IMR-90 (cell line): Measurements from ENCODE around the gene TRIM33. TPM values are rescaled to one million over a fixed set of nuclear protein-coding genes. Genes with fewer than 3 reads are reported as not detected.

Experiments used
- CEBPB ChIP-seq: IDR thresholded peaks from 2 replicates; pipeline ENCODE4 v1.6.1; 2012; ENCODE audit warnings: low read depth, low read length, improper control_type of control experiment
- FOS ChIP-seq: fragments of 150-350 bp; IDR thresholded peaks from 2 replicates; pipeline ENCODE4 v1.6.1; 2016; ENCODE audit warnings: low read depth, low read length
- SMC3 ChIP-seq: fragments of 150-350 bp; IDR thresholded peaks from 2 replicates; pipeline ENCODE4 v1.6.1; 2016; ENCODE audit warnings: low read depth, mild to moderate bottlenecking, antibody characterized with exemption, low read length, moderate library complexity
- microRNA-seq, 2 experiments: library from miRNA; stranded (forward) in 1 of 2; unstranded in 1 of 2; fragments of 10-50 nt in 1 of 2; fragments of <30 nt in 1 of 2; gene quantifications in 1 of 2; microRNA quantifications in 1 of 2; one replicate each; pipeline versions ENCODE3 to v1.1.0; 2013 to 2020; ENCODE audit not compliant: insufficient read depth in 1 of 2, insufficient read length in 1 of 2, unreplicated experiment in 1 of 2
- polyA plus RNA-seq, 3 experiments: library from polyadenylated mRNA; depleted of rRNA; stranded (reverse); fragments of >200 nt; gene quantifications; 2 replicates each; pipeline ENCODE4 v1.2.3, GENCODE V29; 2012; ENCODE audit warnings: low replicate concordance in 1 of 3
- small RNA-seq, 5 experiments: library from RNA; depleted of rRNA; stranded (forward); fragments of <200 nt; gene quantifications; one replicate each; pipeline ENCODE3, GENCODE V24; 2012
- total RNA-seq: library from RNA; depleted of rRNA; stranded (reverse); fragments of >200 nt; gene quantifications from 2 replicates; pipeline ENCODE4 v1.2.3, GENCODE V29; 2012; rRNA removed

The TRIM33 gene
- total and polyA plus RNA-seq, 2 of the 4 experiments (the other 2 are of a cell fraction): 9.5 to 40.1 TPM

DNA sequence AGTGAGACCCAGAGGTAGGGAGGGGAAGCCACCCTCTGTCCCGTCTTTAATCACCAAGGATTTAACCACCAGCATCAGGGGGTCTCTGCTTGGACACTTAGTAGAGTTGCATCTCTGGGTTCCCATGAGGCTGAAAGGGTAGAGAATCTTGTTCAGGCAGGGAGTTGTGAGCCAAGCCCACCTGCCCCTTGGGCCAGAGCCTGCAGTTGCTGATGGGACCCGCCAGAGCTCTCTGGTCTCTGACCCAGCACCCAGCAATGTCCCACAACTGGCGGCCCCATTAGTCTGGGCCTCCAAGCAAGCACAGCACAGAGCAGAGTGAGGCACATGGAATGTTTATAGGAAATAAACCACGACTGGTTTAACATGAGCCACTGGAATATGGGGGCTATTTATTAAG is 166.3 kb downstream of the TRIM33 start (continued):
- no peak for TF ChIP-seq SMC3
- TF ChIP-seq FOS: peak; percentile 67
- no peak for TF ChIP-seq CEBPB

Small RNAs within 50 kb of the gene (microRNA-seq; reads per million reads assigned to microRNA genes)
- gene RF00019 (ENCODE audit: insufficient read depth, insufficient read length): not detected

Small RNAs within 50 kb of the gene (small RNA-seq; reads per million reads assigned to genes)
- 0 reads per million in 5 experiments for gene RF00019

Other genes with a start within 250 kb of the TRIM33 start
- 15.4 and 39.4 TPM in 2 replicates for gene BCAS2, start 70.4 kb upstream of the TRIM33 start, total RNA-seq
- 20.2 and 23.1 TPM in 2 replicates for gene BCAS2, start 70.4 kb upstream of the TRIM33 start, polyA plus RNA-seq (2012; rRNA removed)
- gene DENND2C, start 158.8 kb upstream of the TRIM33 start, total RNA-seq: 2.2 and 3.1 TPM in 2 replicates
- gene DENND2C, start 158.8 kb upstream of the TRIM33 start, polyA plus RNA-seq (2012; rRNA removed): 0.53 and 0.58 TPM in 2 replicates
- gene AMPD1, start 184.3 kb upstream of the TRIM33 start, total RNA-seq: not detected in 2 replicates
- gene AMPD1, start 184.3 kb upstream of the TRIM33 start, polyA plus RNA-seq (2012; rRNA removed): not detected in 2 replicates
- gene NRAS, start 205.6 kb upstream of the TRIM33 start, total RNA-seq: 85.9 and 110 TPM in 2 replicates
- gene NRAS, start 205.6 kb upstream of the TRIM33 start, polyA plus RNA-seq (2012; rRNA removed): 22.3 and 27.4 TPM in 2 replicates
- 879 and 2,287 TPM in 2 replicates for gene CSDE1, start 246.8 kb upstream of the TRIM33 start, total RNA-seq
- gene CSDE1, start 246.8 kb upstream of the TRIM33 start, polyA plus RNA-seq (2012; rRNA removed): 162 and 190 TPM in 2 replicates